GM06990 (cell line): ENCODE data around the gene CIZ1.

Experiments
- DNase-seq: peaks from one replicate; pipeline ENCODE4 v3.0.0-alpha.2; 2011; ENCODE audit not compliant: insufficient read length; ENCODE audit errors: extremely low read depth
- H3K27me3 ChIP-seq: replicated peaks from 2 replicates; pipeline ENCODE4 v1.6.0; 2011; ENCODE audit warnings: low read length; ENCODE audit not compliant: control insufficient read depth, insufficient read depth
- H3K36me3 ChIP-seq: 2 replicates; pipeline ENCODE4 v1.5.1; 2011; ENCODE audit warnings: low read length; ENCODE audit not compliant: control insufficient read depth, insufficient read depth
- H3K4me3 ChIP-seq: replicated peaks from 2 replicates; pipeline ENCODE4 v1.5.1; 2011; ENCODE audit warnings: low read depth, mild to moderate bottlenecking, control low read depth, low read length
- CTCF ChIP-seq: IDR thresholded peaks from 2 replicates; pipeline ENCODE4 v1.5.1; 2011; ENCODE audit warnings: low read length, control low read depth, mild to moderate bottlenecking, inconsistent platforms; ENCODE audit not compliant: insufficient read depth, poor library complexity, severe bottlenecking

Gene CIZ1

GRCh38 chr9:128118472-128118857 is 72.9 kb downstream of the CIZ1 start:
- Histone ChIP-seq H3K27me3 (no peaks in the 10 kb centered on the region), H3K36me3 (peaks cover 17% of the 10 kb centered on the region), H3K4me3 (no peak overlapping the region)
- DNase-seq: no peak
- TF ChIP-seq CTCF: no peak

- no peak overlapping the region for H3K4me3 ChIP-seq
- peak; percentile 84 for DNase-seq
- peaks cover 16% of the 10 kb centered on the region for H3K36me3 ChIP-seq
- peak; percentile 100 for TF ChIP-seq CTCF
- no peaks in the 10 kb centered on the region for H3K27me3 ChIP-seq
Measured at GRCh38 chr9:128117613-128118471, 73.5 kb downstream of the CIZ1 start.

- no peak for DNase-seq
- no peak overlapping the region for H3K4me3 ChIP-seq
- H3K36me3 ChIP-seq: peaks cover 7% of the 10 kb centered on the region
- TF ChIP-seq CTCF: no peak
- H3K27me3 ChIP-seq: no peaks in the 10 kb centered on the region
Measured at GRCh38 chr9:128116104-128117083, 75.0 kb downstream of the CIZ1 start.
